NT2/D1 (cell line): ENCODE measurements around the gene TMC8.

Experiments
- DNase-seq: peaks from one replicate; pipeline ENCODE4 v3.0.0-alpha.2; 2011; ENCODE audit warnings: low read depth, low spot score
- H3K27me3 ChIP-seq: 2 replicates; pipeline ENCODE4 v1.6.0; 2011; ENCODE audit warnings: mild to moderate bottlenecking; ENCODE audit not compliant: insufficient read length, insufficient read depth
- H3K36me3 ChIP-seq: 2 replicates; pipeline ENCODE4 v1.6.1; 2011; ENCODE audit warnings: mild to moderate bottlenecking, low read length, mixed read lengths; ENCODE audit not compliant: insufficient read depth, insufficient read length
- H3K4me1 ChIP-seq: 2 replicates; pipeline ENCODE4 v1.5.1; 2011; ENCODE audit not compliant: insufficient read depth, insufficient read length
- H3K4me3 ChIP-seq: 2 replicates; pipeline ENCODE4 v1.5.1; 2011; ENCODE audit warnings: low read depth; ENCODE audit not compliant: insufficient read length
- H3K9ac ChIP-seq: 2 replicates; pipeline ENCODE4 v1.6.0; 2011; ENCODE audit warnings: low read depth; ENCODE audit not compliant: insufficient read length
- H3K9me3 ChIP-seq: 2 replicates; pipeline ENCODE4 v1.5.1; 2011; ENCODE audit warnings: mild to moderate bottlenecking, low read length; ENCODE audit not compliant: insufficient read depth
- SUZ12 ChIP-seq: IDR thresholded peaks from 2 replicates; pipeline ENCODE4 v1.6.1; 2011; ENCODE audit not compliant: insufficient read length, insufficient read depth; ENCODE audit errors: extremely low read depth
- YY1 ChIP-seq: IDR thresholded peaks from 2 replicates; pipeline ENCODE4 v1.6.1; 2011; ENCODE audit not compliant: insufficient read length, insufficient read depth
- ZNF274 ChIP-seq: IDR thresholded peaks from 2 replicates; pipeline ENCODE4 v1.6.1; 2011; ENCODE audit warnings: mild to moderate bottlenecking, low read depth, low read length

Gene TMC8

DNA sequence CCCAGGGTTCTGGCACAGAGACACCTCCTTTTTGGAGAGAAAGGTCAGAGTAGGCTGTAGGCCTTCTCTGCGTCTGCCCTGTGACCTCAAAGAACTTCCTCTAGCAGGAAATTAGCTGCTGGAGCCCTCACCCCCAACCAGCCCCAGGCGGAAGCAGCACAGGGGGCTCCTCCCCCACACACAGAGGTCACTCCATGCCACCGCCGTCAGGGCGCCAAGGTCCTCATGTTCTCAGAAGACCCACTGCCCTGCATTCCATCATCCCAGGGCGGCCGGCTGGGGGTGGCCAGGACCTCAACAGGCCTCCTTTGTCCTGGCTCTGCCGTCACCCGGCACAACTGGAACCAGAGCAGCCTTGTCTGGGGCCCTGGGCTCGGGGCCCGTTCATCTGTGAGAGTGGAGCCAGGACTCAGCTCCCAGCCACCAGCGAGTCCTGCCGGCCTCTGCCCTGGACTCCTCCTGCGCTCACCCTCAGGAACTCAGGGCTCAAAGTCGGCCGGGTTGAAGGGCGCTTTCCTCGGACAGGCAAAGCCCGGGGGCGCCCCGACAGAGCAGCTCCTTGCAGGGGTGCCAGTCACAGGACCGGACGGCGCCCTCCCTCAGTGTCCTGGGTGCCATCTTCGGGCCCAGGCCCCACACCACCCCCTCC lies 3.2 kb upstream of the TMC8 start:
- Histone ChIP-seq H3K27me3 (peaks cover 19% of the 10 kb centered on the region), H3K9ac (peak overlapping the region; percentile 87), H3K4me3 (peak overlapping the region; percentile 77), H3K9me3 (no peaks in the 10 kb centered on the region), H3K4me1 (peaks cover 40% of the 10 kb centered on the region), H3K36me3 (peaks cover 40% of the 10 kb centered on the region)
- TF ChIP-seq ZNF274 (no peak), SUZ12 (no peak), YY1 (no peak)
- DNase-seq: no peak

DNA sequence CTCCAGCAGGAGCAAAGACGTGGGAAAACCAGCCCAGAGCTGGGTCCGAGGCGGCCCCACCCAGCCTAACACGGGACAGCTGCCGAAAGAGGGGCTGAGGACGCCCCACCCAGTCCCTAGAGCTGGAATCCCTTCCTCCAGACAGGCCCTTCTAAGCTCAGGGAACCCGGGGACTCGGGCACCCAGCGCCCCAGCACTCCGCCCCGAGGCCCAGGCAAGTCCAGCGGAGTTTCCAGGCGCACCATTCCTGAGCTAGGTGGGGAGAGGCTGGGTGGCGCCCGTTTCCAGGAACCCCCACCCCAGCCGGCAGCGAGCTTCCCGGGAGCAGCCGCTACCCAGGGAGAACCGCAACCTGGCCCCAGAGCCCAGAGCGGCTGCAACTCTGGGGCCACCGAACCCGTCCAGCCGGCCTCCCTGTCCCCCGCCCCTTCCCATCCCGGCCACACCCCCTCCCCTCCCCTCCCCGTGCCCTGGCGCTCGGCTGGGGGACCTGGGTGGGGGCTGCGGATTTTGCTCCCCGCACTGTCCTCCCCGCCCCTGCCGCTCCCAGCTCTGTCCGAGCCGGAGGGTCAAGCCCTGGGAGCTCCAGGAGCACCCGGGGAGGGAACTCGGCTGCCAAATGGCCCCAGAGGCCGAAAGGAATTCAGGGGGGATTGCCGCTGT lies 2.6 kb upstream of the TMC8 start:
- H3K36me3 ChIP-seq: peaks cover 34% of the 10 kb centered on the region
- DNase-seq: no peak
- peaks cover 25% of the 10 kb centered on the region for H3K27me3 ChIP-seq
- peaks cover 46% of the 10 kb centered on the region for H3K4me1 ChIP-seq
- peak overlapping the region; percentile 87 for H3K9ac ChIP-seq
- TF ChIP-seq YY1: no peak
- TF ChIP-seq SUZ12: no peak
- TF ChIP-seq ZNF274: no peak
- H3K4me3 ChIP-seq: peak overlapping the region; percentile 77
- no peaks in the 10 kb centered on the region for H3K9me3 ChIP-seq

DNA sequence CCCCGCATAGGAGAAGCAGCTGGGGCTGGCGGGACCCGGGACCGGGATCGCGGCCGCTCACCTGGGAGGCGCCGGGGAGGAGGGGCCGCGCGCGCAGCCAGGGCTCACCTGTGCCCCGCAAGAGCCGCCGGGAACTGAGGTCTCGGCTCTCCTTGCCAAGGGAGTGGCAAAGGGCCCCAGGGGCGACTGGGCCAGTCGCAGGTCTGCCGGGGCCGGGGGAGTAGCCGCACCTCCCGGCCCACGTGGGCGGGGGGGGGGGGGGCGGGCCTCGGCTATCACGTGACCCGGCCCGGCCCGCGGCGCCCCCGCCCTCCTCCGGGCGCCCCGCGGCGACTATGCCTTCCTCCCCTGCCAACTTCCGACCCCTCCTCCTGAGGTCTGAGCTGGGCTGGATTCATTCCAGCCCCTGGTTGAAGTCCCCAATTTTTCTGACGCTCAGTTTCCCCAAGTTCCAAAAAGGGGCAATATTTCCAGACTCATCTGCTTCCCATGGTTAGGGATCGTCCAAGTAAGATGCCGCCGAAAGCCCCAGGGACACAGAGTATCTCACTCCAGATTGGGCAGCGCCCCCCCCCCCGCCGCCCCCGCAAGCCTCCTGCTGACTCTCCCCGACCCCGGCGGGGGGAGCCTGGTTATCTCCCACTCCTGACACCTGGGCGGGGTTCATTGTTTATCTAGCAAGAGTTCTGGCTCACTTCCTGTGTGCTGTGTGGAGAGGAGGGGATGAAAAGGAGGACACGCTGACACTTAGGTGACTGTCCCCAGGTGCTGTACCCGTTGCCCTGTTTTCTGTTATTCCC lies 1.8 kb upstream of the TMC8 start, which contains the start of gene TMC6:
TMC6 (minus strand) TSS at position 205 of the 800 bp plus-strand sequence. CDS start 1,923 bp downstream, outside the sequence.
- Histone ChIP-seq H3K4me3 (peak within 1 kb of the TSS; percentile 77), H3K27me3 (peaks cover 33% of the 10 kb centered on the region), H3K36me3 (peaks cover 27% of the 10 kb centered on the region), H3K9ac (peak within 1 kb of the TSS; percentile 87), H3K9me3 (no peaks in the 10 kb centered on the region), H3K4me1 (peaks cover 46% of the 10 kb centered on the region)
- TF ChIP-seq SUZ12 (no peak), ZNF274 (no peak), YY1 (no peak)
- no peak for DNase-seq

DNA sequence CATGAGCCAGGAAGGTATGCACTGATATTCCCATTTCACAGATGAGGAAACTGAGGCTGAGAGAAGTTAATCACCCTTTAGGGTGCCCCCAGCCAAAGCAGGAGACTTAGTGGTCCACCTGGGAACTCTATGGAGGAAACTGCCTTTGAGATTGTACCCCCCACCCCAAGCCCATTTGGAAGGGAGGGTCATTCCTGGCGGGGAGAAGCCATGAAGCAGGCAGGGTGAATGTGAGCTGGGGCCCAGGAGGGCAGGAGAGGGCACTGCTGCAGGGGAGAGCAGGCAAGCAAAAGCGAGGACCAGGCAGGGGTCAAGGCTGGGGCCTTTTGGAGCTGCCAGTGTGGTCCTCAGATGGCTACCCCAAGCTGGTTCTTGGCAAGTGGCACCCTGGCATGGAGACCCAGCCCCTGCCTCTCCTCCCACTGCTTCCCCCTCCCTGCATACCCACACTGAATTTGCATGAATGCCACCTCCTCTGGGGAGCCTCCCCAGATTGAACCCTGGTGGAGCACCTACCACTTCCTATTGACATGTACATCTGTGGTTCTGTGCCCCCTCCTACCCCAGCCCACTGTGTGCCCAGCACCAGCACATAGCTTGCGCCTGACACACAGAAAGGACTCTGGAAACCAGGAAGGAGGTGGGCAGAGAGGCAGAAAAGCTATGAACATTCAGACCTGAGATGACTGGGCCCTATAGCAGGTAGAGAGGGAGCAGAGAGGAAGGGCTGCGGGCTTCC lies 1.1 kb upstream of the TMC8 start:
- Histone ChIP-seq H3K9me3 (no peaks in the 10 kb centered on the region), H3K36me3 (peaks cover 19% of the 10 kb centered on the region), H3K4me3 (no peak overlapping the region), H3K27me3 (peaks cover 37% of the 10 kb centered on the region), H3K9ac (no peak overlapping the region), H3K4me1 (peaks cover 43% of the 10 kb centered on the region)
- TF ChIP-seq ZNF274 (no peak), SUZ12 (no peak), YY1 (no peak)
- DNase-seq: no peak

DNA sequence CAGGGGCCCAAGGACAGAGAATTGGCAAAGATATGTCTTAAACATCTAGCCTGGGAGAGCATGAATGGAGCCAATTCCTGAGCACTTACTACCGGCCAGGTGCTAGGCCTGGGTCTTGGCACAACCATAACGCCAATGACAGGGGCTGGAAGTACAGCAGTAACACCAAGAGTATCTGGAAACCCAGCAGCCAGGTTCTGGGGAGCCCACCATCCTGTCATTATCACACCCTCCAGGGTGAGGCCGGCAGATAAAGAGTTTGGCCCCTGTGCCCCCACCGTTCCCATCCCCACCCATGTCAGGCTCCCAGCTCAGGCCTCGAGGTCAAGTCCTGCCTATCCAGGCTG lies 508 bp upstream of the TMC8 start:
- peaks cover 37% of the 10 kb centered on the region for H3K27me3 ChIP-seq
- no peak for TF ChIP-seq YY1
- DNase-seq: no peak
- H3K36me3 ChIP-seq: peaks cover 13% of the 10 kb centered on the region
- H3K4me1 ChIP-seq: peaks cover 41% of the 10 kb centered on the region
- H3K9me3 ChIP-seq: no peaks in the 10 kb centered on the region
- H3K9ac ChIP-seq: no peak overlapping the region
- no peak overlapping the region for H3K4me3 ChIP-seq

DNA sequence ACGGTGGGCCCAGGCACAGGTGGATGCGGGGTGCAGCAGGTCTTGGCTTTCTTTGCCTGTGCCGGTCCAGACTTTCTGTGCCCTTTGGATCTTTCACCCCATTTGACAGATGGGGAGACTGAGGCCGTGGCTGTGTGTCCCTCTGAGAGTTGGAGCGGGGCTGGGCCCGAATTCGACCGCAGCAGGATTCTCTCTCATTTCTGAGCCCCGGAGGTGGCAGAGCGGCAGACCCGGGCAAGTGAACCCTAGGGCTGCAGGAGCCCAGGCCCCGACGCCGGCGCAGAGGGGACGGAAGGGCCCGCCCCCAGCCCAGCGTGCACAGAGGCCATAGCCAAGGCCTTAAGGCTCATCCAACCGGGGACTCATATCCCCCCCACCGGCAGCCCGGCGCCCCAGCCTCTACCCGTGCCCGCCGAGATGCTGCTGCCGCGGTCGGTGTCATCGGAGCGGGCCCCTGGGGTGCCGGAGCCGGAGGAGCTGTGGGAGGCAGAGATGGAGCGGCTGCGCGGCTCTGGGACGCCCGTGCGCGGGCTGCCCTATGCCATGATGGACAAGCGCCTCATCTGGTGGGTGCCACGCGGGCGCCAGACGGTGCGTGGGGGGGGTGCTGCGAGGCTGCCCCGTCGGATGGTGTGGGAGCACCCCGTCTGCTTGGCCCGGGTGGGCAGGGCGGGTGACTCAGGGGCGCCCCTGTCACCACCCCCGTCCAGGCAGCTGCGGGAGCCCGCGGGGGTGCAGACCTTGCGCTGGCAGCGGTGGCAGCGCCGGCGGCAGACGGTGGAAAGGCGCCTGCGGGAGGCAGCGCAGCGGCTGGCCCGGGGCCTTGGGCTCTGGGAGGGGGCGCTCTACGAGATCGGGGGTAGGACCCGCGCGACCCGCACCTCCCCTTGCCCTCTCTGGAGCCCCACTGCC lies 857 bp downstream of the TMC8 start:
- H3K4me1 ChIP-seq: peaks cover 30% of the 10 kb centered on the region
- TF ChIP-seq SUZ12 (peak; percentile 18), ZNF274 (no peak)
- H3K27me3 ChIP-seq: peaks cover 37% of the 10 kb centered on the region
- no peak for DNase-seq
- H3K36me3 ChIP-seq: peaks cover under 1% of the 10 kb centered on the region
- peak overlapping the region; percentile 29 for H3K4me3 ChIP-seq
- no peaks in the 10 kb centered on the region for H3K9me3 ChIP-seq
- peak overlapping the region; percentile 50 for H3K9ac ChIP-seq
